ENCODE measurements around the gene NAV3.

NAV3 gene

GRCh38 chr12:78128211-78128610 is 297.5 kb downstream of the NAV3 start:
- H3K4me3 ChIP-seq (replicated peaks; ENCODE audit: insufficient read depth, low read length) = no peak overlapping the region
- TF ChIP-seq SPI1 (IDR thresholded peaks at IDR 0.05; ENCODE audit: borderline replicate concordance, low read depth) = no peak
- no peak for TF ChIP-seq GABPA (IDR thresholded peaks at IDR 0.05; ENCODE audit: low read depth)
- no peak for TF ChIP-seq POLR2AphosphoS5 (IDR thresholded peaks at IDR 0.05; ENCODE audit: low read depth)
- no peak for TF ChIP-seq CTCF (IDR thresholded peaks at IDR 0.05; ENCODE audit: insufficient read depth, low read length)
- no peak for TF ChIP-seq REST (IDR thresholded peaks at IDR 0.05; ENCODE audit: insufficient replicate concordance, low read depth)
- no peaks in the 10 kb centered on the region for H3K27me3 ChIP-seq (ENCODE audit: insufficient read depth, poor library complexity, severe bottlenecking)
- no peak for DNase-seq (ENCODE audit: low read depth in 1 of 2, low spot score in 1 of 2)
- no peak overlapping the region for H3K27ac ChIP-seq (replicated peaks)

- Histone ChIP-seq H3K4me3 (replicated peaks; ENCODE audit: insufficient read depth, low read length) (no peak overlapping the region), H3K27me3 (ENCODE audit: insufficient read depth, poor library complexity, severe bottlenecking) (no peaks in the 10 kb centered on the region), H3K27ac (replicated peaks) (no peak overlapping the region)
- TF ChIP-seq SPI1 (IDR thresholded peaks at IDR 0.05; ENCODE audit: borderline replicate concordance, low read depth) = no peak
- no peak for TF ChIP-seq GABPA (IDR thresholded peaks at IDR 0.05; ENCODE audit: low read depth)
- TF ChIP-seq POLR2AphosphoS5 (IDR thresholded peaks at IDR 0.05; ENCODE audit: low read depth) = no peak
- no peak for TF ChIP-seq REST (IDR thresholded peaks at IDR 0.05; ENCODE audit: insufficient replicate concordance, low read depth)
- no peak for TF ChIP-seq CTCF (IDR thresholded peaks at IDR 0.05; ENCODE audit: insufficient read depth, low read length)
- no peak for DNase-seq (ENCODE audit: low read depth in 1 of 2, low spot score in 1 of 2)
These were observed 313.0 kb downstream of the NAV3 start for GRCh38 chr12:78143717-78144116.

GRCh38 chr12:78145398-78145797 is 314.7 kb downstream of the NAV3 start:
- Histone ChIP-seq H3K4me3 (replicated peaks; ENCODE audit: insufficient read depth, low read length) (no peak overlapping the region), H3K27ac (replicated peaks) (no peak overlapping the region), H3K27me3 (ENCODE audit: insufficient read depth, poor library complexity, severe bottlenecking) (no peaks in the 10 kb centered on the region)
- TF ChIP-seq GABPA (IDR thresholded peaks at IDR 0.05; ENCODE audit: low read depth) = no peak
- no peak for TF ChIP-seq POLR2AphosphoS5 (IDR thresholded peaks at IDR 0.05; ENCODE audit: low read depth)
- no peak for DNase-seq (ENCODE audit: low read depth in 1 of 2, low spot score in 1 of 2)

GRCh38 chr12:78146365-78146772 is 315.7 kb downstream of the NAV3 start:
- TF ChIP-seq SPI1 (IDR thresholded peaks at IDR 0.05; ENCODE audit: borderline replicate concordance, low read depth) (no peak), CTCF (IDR thresholded peaks at IDR 0.05; ENCODE audit: insufficient read depth, low read length) (peak; percentile 37)
- Histone ChIP-seq H3K4me3 (replicated peaks; ENCODE audit: insufficient read depth, low read length) (no peak overlapping the region), H3K27me3 (ENCODE audit: insufficient read depth, poor library complexity, severe bottlenecking) (no peaks in the 10 kb centered on the region), H3K27ac (replicated peaks) (no peak overlapping the region)
- DNase-seq (ENCODE audit: low read depth in 1 of 2, low spot score in 1 of 2) = peak in 1 of 2 experiments; percentile 2

Measured in HL-60 (cell line).